ENCODE measurements around the gene HTRA3.

The HTRA3 gene

DNA sequence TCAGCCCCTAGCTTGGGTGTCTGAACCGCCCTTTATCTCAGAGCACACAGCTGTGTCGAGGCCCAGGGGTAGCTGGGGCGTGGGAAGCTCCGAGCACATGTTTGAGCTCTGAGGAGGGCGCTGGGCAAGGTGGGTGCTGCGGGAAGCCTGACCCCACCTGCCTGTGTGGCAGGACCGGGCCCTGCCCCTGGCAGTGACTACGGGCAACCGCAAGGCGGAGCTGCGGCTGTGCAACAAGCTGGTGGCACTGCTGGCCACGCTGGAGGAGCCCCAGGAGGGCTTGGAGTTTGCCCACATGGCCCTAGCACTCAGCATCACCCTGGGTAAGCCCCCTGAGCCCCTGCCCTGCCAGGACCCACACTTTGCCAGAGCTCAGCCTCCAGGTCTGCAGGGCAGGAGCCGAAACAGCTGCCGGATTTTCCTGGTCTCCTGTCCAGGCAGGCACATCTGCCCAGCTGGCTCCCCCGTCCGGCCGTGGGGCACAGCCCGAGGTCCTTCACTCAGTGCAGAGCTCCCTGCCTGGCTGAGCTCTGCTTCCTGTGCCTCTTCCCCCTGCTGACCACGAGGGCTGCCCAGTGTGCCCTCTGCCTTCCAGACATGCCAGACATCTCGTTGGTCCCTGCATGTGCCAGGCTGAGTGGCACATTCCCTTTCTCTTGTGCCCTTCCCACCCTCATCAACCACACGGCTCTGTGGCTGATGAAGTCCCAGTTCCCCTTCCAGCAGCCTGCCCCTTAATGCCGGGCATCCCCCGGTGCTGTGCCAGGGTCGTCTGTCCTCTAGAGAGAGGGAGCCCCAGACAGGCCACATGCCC is 33.2 kb upstream of the HTRA3 start:
- H3K4me3 ChIP-seq (ENCODE audit: low read depth, low read length): no peak overlapping the region
- TF ChIP-seq, protein P1, sequence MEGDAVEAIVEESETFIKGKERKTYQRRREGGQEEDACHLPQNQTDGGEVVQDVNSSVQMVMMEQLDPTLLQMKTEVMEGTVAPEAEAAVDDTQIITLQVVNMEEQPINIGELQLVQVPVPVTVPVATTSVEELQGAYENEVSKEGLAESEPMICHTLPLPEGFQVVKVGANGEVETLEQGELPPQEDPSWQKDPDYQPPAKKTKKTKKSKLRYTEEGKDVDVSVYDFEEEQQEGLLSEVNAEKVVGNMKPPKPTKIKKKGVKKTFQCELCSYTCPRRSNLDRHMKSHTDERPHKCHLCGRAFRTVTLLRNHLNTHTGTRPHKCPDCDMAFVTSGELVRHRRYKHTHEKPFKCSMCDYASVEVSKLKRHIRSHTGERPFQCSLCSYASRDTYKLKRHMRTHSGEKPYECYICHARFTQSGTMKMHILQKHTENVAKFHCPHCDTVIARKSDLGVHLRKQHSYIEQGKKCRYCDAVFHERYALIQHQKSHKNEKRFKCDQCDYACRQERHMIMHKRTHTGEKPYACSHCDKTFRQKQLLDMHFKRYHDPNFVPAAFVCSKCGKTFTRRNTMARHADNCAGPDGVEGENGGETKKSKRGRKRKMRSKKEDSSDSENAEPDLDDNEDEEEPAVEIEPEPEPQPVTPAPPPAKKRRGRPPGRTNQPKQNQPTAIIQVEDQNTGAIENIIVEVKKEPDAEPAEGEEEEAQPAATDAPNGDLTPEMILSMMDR (IDR thresholded peaks at IDR 0.05; ENCODE audit: insufficient read depth, low read length, missing control alignments): no peak
- ChIA-PET POLR2A (no interaction called here), CTCF (interaction anchor here (4.8 to 16.6 kb wide), 2 partner anchors 60 to 164 kb away, joined by 21 to 679 read pairs; no protein-coding TSS in a partner anchor)
- DNase-seq (ENCODE audit: low read depth, low spot score): no peak

DNA sequence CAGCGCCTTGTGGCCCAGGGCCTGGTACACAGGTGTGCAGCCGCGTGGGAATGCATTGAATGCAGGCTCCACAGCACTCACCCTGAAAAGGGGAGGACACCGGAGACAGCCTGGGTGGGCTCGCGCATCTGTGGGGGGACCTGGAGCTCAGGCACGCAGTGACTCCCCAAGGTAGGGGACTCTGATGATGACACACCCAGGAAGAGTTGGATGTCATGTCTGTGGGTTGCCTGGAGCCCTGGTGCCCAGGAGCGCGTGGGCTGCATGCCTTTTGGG is 32.7 kb upstream of the HTRA3 start:
- TF ChIP-seq, protein P1 (IDR thresholded peaks at IDR 0.05; ENCODE audit: insufficient read depth, low read length, missing control alignments): no peak
- no peak overlapping the region for H3K4me3 ChIP-seq (ENCODE audit: low read depth, low read length)
- ChIA-PET POLR2A (no interaction called here), CTCF (interaction anchor here (1.9 to 16.6 kb wide), 3 partner anchors 8 to 163 kb away, joined by 5 to 679 read pairs (median 21); no protein-coding TSS in a partner anchor)
- DNase-seq (ENCODE audit: low read depth, low spot score): no peak

DNA sequence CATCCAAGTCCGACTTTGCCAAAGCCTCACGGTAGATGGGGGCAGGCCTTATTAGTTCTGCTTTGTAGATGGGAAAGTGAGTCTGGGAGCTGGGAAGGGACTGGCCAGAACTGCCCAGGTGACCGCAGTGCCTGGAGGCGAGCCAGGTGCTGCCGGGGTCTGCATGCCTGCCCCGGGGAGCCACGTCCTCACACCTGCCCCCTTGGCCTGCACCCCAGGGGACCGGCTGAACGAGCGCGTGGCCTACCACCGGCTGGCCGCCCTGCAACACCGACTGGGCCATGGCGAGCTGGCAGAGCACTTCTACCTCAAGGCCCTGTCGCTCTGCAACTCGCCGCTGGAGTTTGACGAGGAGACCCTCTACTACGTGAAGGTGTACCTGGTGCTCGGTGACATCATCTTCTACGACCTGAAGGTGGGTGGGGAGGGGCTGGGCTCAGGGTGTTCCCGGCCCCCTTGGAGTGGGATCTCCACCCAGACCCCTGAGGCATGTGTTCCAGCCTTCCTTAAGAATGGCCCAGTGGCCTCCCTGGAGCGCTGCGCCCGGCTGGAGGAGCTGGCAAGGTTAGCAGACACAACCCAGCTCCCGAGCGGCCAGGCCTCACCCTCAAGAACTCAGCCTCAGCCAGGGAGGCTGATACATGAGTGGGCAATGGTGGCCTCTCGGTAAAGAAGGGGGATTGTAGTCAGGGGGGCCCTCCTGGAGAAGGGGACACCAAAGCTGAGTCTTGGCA is 32.1 kb upstream of the HTRA3 start:
- CTCF ChIA-PET: interaction anchor here (0.8 to 16.6 kb wide), 6 partner anchors 9 to 163 kb away, joined by 3 to 679 read pairs (median 4); partner anchors contain the start of gene SH3TC1
- POLR2A ChIA-PET: no interaction called here
- no peak for DNase-seq (ENCODE audit: low read depth, low spot score)
- H3K4me3 ChIP-seq (ENCODE audit: low read depth, low read length): no peak overlapping the region
- TF ChIP-seq, protein P1 (IDR thresholded peaks at IDR 0.05; ENCODE audit: insufficient read depth, low read length, missing control alignments): no peak

DNA sequence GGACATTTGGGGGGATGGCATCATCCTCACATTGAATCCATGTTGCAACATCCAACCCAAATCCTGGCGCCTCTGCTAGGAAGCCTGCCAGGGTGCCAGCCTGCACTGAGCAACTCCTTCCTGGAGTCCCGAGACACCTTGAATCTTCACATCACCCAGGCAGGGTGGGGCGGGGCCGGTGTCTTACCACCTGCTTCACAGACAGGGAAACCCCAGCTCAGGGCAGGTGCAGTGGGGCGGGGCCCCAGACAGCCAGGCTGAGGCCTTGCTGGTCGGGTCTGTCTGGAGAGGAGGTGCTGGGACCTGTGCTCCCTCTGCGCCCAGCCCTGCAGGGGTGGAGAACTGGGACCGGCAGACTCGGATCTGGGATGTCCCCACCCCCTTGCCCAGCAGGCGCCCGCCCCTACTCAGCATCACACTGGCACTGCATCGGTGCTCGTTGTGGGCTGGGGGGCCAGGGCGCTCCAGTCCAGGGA is 31.5 kb upstream of the HTRA3 start:
- DNase-seq (ENCODE audit: low read depth, low spot score): no peak
- CTCF ChIA-PET: interaction anchor here (0.8 to 16.6 kb wide), 6 partner anchors 9 to 162 kb away, joined by 3 to 679 read pairs (median 4); partner anchors contain the start of gene SH3TC1
- TF ChIP-seq, protein P1 (IDR thresholded peaks at IDR 0.05; ENCODE audit: insufficient read depth, low read length, missing control alignments): no peak
- H3K4me3 ChIP-seq (ENCODE audit: low read depth, low read length): no peak overlapping the region
- POLR2A ChIA-PET: no interaction called here

DNA sequence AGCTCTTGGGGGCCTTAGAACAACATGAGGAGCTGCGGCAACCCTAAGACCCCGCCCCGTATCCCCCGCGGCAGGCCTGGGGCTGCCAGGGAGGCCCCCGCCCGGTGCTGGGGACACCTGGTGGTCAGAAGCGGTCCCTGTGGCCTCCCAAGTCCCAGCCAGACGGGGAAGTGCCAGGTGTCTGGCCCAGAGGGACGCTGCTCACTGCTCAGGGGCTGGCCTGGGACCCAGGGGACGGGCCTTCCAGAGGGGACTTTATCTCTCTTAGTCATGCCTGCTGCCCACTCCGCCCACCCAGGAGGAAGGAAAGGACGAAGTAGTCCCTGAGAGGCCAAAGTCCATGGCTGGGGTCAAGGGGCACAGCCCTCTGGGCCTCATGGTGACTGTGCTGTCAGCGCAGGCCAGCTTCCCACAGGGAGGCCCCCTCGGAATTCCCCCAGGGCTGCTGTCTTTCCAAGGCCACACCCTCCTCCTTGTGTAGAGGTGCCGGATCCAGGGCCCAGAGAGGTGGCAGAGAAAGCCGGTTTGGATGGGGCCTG is 31.0 kb upstream of the HTRA3 start:
- TF ChIP-seq, protein P1 (IDR thresholded peaks at IDR 0.05; ENCODE audit: insufficient read depth, low read length, missing control alignments): peak; percentile 27
- no peak overlapping the region for H3K4me3 ChIP-seq (ENCODE audit: low read depth, low read length)
- DNase-seq (ENCODE audit: low read depth, low spot score): no peak
- ChIA-PET CTCF (interaction anchor here (1.3 to 16.6 kb wide), 5 partner anchors 10 to 162 kb away, joined by 3 to 679 read pairs (median 5); partner anchors contain the start of gene SH3TC1), POLR2A (no interaction called here)

DNA sequence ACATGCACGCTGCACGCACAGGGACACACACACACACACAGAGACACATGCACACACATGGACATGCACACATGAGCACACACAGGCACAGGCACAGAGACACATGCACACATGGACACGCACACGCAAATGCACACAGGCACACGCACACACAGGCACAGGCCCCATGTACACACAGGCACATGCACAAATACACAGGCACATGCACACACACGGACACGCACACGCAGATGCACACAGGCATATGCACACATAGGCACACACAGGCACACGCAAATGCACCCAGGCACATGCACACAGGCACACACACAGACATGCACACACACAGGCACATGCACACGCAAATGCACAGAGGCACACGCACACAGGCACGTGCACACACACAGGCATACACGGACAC is 30.3 kb upstream of the HTRA3 start:
- TF ChIP-seq, protein P1 (IDR thresholded peaks at IDR 0.05; ENCODE audit: insufficient read depth, low read length, missing control alignments): no peak
- ChIA-PET CTCF (interaction anchor here (1.8 to 16.6 kb wide), 3 partner anchors 63 to 161 kb away, joined by 10 to 679 read pairs (median 21); no protein-coding TSS in a partner anchor), POLR2A (no interaction called here)
- no peak overlapping the region for H3K4me3 ChIP-seq (ENCODE audit: low read depth, low read length)
- no peak for DNase-seq (ENCODE audit: low read depth, low spot score)

Data from AG04449 (cell line).